Psoas muscle (tissue), 8 donors: ENCODE measurements around the gene TNRC6B. TPM values are rescaled to one million over a fixed set of nuclear protein-coding genes. Genes with fewer than 3 reads are reported as not detected.

Experiments
- ATAC-seq, 4 donors: fragments of 200-7000 bp; cut with Tn5 transposase; one replicate each; pipeline ENCODE4 v1.9.1; 2020; ENCODE audit warnings: moderate library complexity in 3 of 4, mild to moderate bottlenecking in 2 of 4
- DNase-seq, 2 donors: peaks; one replicate each; pipeline ENCODE4 v3.0.0-alpha.2; 2020
- H3K27ac ChIP-seq: fragments of 200-600 bp; one replicate; pipeline ENCODE4 v1.8.0; 2022
- H3K27me3 ChIP-seq, 3 donors: fragments of 200-600 bp in 1 of 3; one replicate each; pipeline versions ENCODE4 v1.6.1 to v1.8.0; 2013 to 2022; ENCODE audit warnings: low read length in 2 of 3, mild to moderate bottlenecking in 2 of 3, moderate library complexity in 1 of 3; ENCODE audit not compliant: insufficient read depth in 3 of 3
- H3K36me3 ChIP-seq, 2 donors: fragments of 200-600 bp in 1 of 2; one replicate each; pipeline versions ENCODE4 v1.6.1 to v1.8.0; 2013 to 2022; ENCODE audit warnings: low read depth in 1 of 2, mild to moderate bottlenecking in 1 of 2, moderate library complexity in 1 of 2; ENCODE audit not compliant: insufficient read depth in 1 of 2
- H3K4me1 ChIP-seq: fragments of 200-600 bp; one replicate; pipeline ENCODE4 v1.8.0; 2022
- H3K4me3 ChIP-seq: fragments of 200-600 bp; one replicate; pipeline ENCODE4 v1.8.0; 2022; ENCODE audit warnings: mild to moderate bottlenecking
- H3K9me3 ChIP-seq: fragments of 200-600 bp; one replicate; pipeline ENCODE4 v1.8.0; 2022
- WGBS, 3 donors: extraction: QIAGEN DNeasy Blood & Tissue Kit; methylation state at CpG; one replicate each; pipeline versions ENCODE4 v1.1.6 to v1.1.7; 2013; 5-methylcytosine and 5-hydroxymethylcytosine counted together
- intact Hi-C, 2 donors: fragments of 100-400 bp; cut with DNase I; formaldehyde crosslinking; loops; one replicate each; pipeline versions ENCODE4 v1.11.0 to v1.14.2; 2022
- polyA plus RNA-seq, 3 donors: library from polyadenylated mRNA; stranded (reverse); fragments of 200-250 nt; gene quantifications; one replicate each; pipeline ENCODE4 v1.2.3, GENCODE V29; 2013
- total RNA-seq, 4 donors: library from RNA; stranded (reverse); fragmentation: NEBNext Ultra II Directional in 2 of 4; extraction: Animal tissue kit (Norgen Biotek cat#: 25700) in 2 of 4; gene quantifications; one replicate each; pipeline versions ENCODE4 v1.2.1 to v1.2.4, GENCODE V29; 2021 to 2023
- TF ChIP-seq, protein P1 (sequence below): fragments of 200-600 bp; IDR thresholded peaks from one replicate; pipeline ENCODE4 v1.8.0; 2022; ENCODE audit warnings: antibody characterized with exemption
- donor health status: healthy with polysubstance abuse.
- donor health status: DM: no; HTN: no; CAD: no; lungs with moderate emphysema.
- donor health status: Bipolar disorder and iron deficiency.
- donor health status: healthy.
- donor health status: DM: yes; HTN: yes; CAD: no.
- donor health status: DM: no; HTN: no; CAD: no.
- donor health status: DM: no; HTN: no; CAD: no.
- donor health status: DM: yes; HTN: yes; CAD: no.

The TNRC6B gene
- total and polyA plus RNA-seq, 7 donors: 2.2 to 49.4 (median 27.9) TPM

GRCh38 chr22:40281717-40282116 lies 104.0 kb downstream of the TNRC6B start:
- peaks cover 17% of the 10 kb centered on the region for H3K4me1 ChIP-seq
- peak in 1 of 2 donors; percentile 58 for DNase-seq
- peak overlapping the region; percentile 7 for H3K27ac ChIP-seq
- WGBS, 3 donors: 23 to 39% (median 30%) methylated on average over 2 of the region's 2 CpGs
- H3K9me3 ChIP-seq: no peaks in the 10 kb centered on the region
- TF ChIP-seq, protein P1, sequence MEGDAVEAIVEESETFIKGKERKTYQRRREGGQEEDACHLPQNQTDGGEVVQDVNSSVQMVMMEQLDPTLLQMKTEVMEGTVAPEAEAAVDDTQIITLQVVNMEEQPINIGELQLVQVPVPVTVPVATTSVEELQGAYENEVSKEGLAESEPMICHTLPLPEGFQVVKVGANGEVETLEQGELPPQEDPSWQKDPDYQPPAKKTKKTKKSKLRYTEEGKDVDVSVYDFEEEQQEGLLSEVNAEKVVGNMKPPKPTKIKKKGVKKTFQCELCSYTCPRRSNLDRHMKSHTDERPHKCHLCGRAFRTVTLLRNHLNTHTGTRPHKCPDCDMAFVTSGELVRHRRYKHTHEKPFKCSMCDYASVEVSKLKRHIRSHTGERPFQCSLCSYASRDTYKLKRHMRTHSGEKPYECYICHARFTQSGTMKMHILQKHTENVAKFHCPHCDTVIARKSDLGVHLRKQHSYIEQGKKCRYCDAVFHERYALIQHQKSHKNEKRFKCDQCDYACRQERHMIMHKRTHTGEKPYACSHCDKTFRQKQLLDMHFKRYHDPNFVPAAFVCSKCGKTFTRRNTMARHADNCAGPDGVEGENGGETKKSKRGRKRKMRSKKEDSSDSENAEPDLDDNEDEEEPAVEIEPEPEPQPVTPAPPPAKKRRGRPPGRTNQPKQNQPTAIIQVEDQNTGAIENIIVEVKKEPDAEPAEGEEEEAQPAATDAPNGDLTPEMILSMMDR: no peak
- ATAC-seq: peak in 1 of 4 donors; percentile 22
- peaks cover 3 to 60% of the 10 kb centered on the region in 2 donors for H3K36me3 ChIP-seq
- H3K4me3 ChIP-seq: no peak overlapping the region
- intact Hi-C loops: no loop called here
- no peaks in the 10 kb centered on the region for H3K27me3 ChIP-seq

- ATAC-seq (no peak), DNase-seq (no peak)
- intact Hi-C loops: no loop called here
- Histone ChIP-seq H3K36me3 (peaks cover 3 to 76% of the 10 kb centered on the region in 2 donors), H3K27me3 (no peaks in the 10 kb centered on the region), H3K4me1 (peaks cover 9% of the 10 kb centered on the region), H3K9me3 (no peaks in the 10 kb centered on the region), H3K4me3 (no peak overlapping the region), H3K27ac (no peak overlapping the region)
- WGBS, 3 donors: 83 to 89% (median 87%) methylated on average over 7 of the region's 7 CpGs
- TF ChIP-seq, protein P1: no peak
These were observed 107.8 kb downstream of the TNRC6B start for GRCh38 chr22:40285513-40285912.

DNA sequence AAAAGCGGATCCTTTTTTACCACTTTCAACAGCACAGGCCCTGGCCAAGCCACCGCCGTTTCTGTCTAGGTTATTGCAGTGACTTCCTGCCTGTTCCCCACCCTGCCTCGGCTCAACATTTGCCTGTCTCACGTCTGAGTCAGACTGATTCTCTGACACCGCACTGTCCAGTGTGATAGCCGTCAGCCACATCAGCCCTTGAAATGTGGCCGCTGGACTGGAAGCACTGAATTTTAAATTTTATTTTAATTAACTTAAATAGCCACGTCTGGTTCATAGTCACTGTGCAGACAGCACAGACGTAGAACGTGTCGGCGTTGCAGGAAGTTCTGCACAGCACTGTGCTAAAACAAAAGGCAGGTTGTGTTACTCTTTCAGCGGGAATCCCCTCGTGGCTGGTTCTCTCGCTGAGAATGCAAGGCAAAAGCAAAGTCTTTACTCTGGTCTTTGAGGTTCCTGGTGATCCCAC lies 112.3 kb downstream of the TNRC6B start:
- peak in 2 of 4 donors; percentile 36 to 42 for ATAC-seq
- no peak for DNase-seq
- no peaks in the 10 kb centered on the region for H3K27me3 ChIP-seq
- H3K4me1 ChIP-seq: no peaks in the 10 kb centered on the region
- H3K9me3 ChIP-seq: no peaks in the 10 kb centered on the region
- 67 to 73% (median 71%) methylated on average over 16 of the region's 16 CpGs for WGBS, 3 donors
- peaks cover 5 to 87% of the 10 kb centered on the region in 2 donors for H3K36me3 ChIP-seq
- H3K4me3 ChIP-seq: no peak overlapping the region
- intact Hi-C loops: no loop called here
- no peak overlapping the region for H3K27ac ChIP-seq
- TF ChIP-seq, protein P1: no peak

DNA sequence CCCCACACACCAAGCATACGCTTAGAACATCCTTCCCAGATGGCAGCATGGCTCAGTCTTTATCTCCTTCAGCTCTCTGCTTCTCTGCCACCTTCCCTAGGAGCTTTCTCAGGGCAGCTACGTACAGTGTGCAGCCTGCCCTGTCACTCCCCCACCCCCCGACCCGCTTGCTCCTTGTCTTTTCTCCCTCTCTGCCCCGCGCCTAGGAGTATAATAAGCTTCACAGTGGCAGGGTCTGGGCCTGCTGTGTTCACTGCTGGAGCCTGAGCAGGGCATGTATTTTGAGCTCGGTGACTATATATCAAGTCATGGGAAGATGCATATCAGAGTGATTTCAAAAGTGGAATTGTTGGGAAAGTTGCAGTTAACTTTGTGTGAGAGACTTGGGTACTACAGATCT lies 112.8 kb downstream of the TNRC6B start:
- Histone ChIP-seq H3K4me3 (no peak overlapping the region), H3K27ac (no peak overlapping the region), H3K27me3 (no peaks in the 10 kb centered on the region), H3K36me3 (peaks cover 5 to 82% of the 10 kb centered on the region in 2 donors), H3K4me1 (no peaks in the 10 kb centered on the region), H3K9me3 (no peaks in the 10 kb centered on the region)
- ATAC-seq (peak in 2 of 4 donors; percentile 40 to 47), DNase-seq (no peak)
- WGBS, 3 donors: 95 to 97% (median 95%) methylated on average over 7 of the region's 7 CpGs
- intact Hi-C loops: no loop called here
- TF ChIP-seq, protein P1: no peak

- WGBS, 3 donors: 96 to 99% (median 98%) methylated on average over 3 of the region's 3 CpGs
- H3K4me3 ChIP-seq: no peak overlapping the region
- no peaks in the 10 kb centered on the region for H3K4me1 ChIP-seq
- TF ChIP-seq, protein P1: no peak
- ATAC-seq (no peak), DNase-seq (no peak)
- peaks cover 2 to 59% of the 10 kb centered on the region in 2 donors for H3K36me3 ChIP-seq
- H3K27me3 ChIP-seq: no peaks in the 10 kb centered on the region
- no peak overlapping the region for H3K27ac ChIP-seq
- intact Hi-C loops: no loop called here
- H3K9me3 ChIP-seq: no peaks in the 10 kb centered on the region
These were observed 117.0 kb downstream of the TNRC6B start for GRCh38 chr22:40294696-40295095.
